CD14-positive monocyte (primary cell): ENCODE data around the gene XPR1. TPM values are rescaled to one million over a fixed set of nuclear protein-coding genes. Genes with fewer than 3 reads are reported as not detected.
A peak's percentile ranks its signal among the peaks of the same experiment; 100 is the strongest.

Experiments
- DNase-seq, 3 donors: peaks; one replicate each; pipeline ENCODE4 v3.0.0-alpha.2; 2011 to 2022
- H2AFZ ChIP-seq: 2 replicates; pipeline ENCODE4 v1.6.0; 2012; ENCODE audit warnings: mild to moderate bottlenecking, low read depth, low read length, inconsistent platforms; ENCODE audit not compliant: insufficient read depth, poor library complexity, severe bottlenecking
- H3K27ac ChIP-seq, 2 donors: 1 replicate in 1 of 2; 2 replicates in 1 of 2; pipeline ENCODE4 v1.5.1; 2012 to 2013; ENCODE audit warnings: low read length in 2 of 2, control low read depth in 1 of 2, inconsistent platforms in 1 of 2, low read depth in 1 of 2, mild to moderate bottlenecking in 1 of 2
- H3K27me3 ChIP-seq, 2 donors: one replicate each; pipeline versions ENCODE4 v1.6.0 to v1.6.1; 2011 to 2013; ENCODE audit warnings: low read length in 2 of 2; ENCODE audit not compliant: control insufficient read depth in 2 of 2, insufficient read depth in 2 of 2
- H3K36me3 ChIP-seq, 2 donors: replicated peaks in 1 of 2; 1 replicate in 1 of 2; 2 replicates in 1 of 2; pipeline versions ENCODE4 v1.5.1 to v1.6.1; 2012 to 2013; ENCODE audit warnings: low read length in 2 of 2, control low read depth in 1 of 2, inconsistent platforms in 1 of 2, mild to moderate bottlenecking in 1 of 2; ENCODE audit not compliant: insufficient read depth in 2 of 2, control insufficient read depth in 1 of 2
- H3K4me1 ChIP-seq, 2 donors: 1 replicate in 1 of 2; 2 replicates in 1 of 2; pipeline versions ENCODE4 v1.5.1 to v1.6.1; 2012 to 2013; ENCODE audit warnings: low read length in 2 of 2, control low read depth in 1 of 2, inconsistent platforms in 1 of 2, mild to moderate bottlenecking in 1 of 2, moderate library complexity in 1 of 2; ENCODE audit not compliant: insufficient read depth in 2 of 2, control insufficient read depth in 1 of 2
- H3K4me2 ChIP-seq: replicated peaks from 2 replicates; pipeline ENCODE3; 2012; ENCODE audit warnings: low read length, moderate library complexity, mild to moderate bottlenecking; ENCODE audit not compliant: poor library complexity, severe bottlenecking; ENCODE audit errors: extremely low read depth
- H3K4me3 ChIP-seq, 3 experiments: fragments of 200-600 bp in 1 of 3; sonication (generic) in 1 of 3; replicated peaks in 1 of 3; 1 replicate in 2 of 3; 2 replicates in 1 of 3; pipeline ENCODE4 v1.5.1; 2011 to 2013; ENCODE audit warnings: low read length in 3 of 3, mild to moderate bottlenecking in 3 of 3, control low read depth in 2 of 3, low read depth in 2 of 3, inconsistent platforms in 1 of 3, moderate library complexity in 1 of 3
- H3K79me2 ChIP-seq: 2 replicates; pipeline ENCODE4 v1.6.0; 2012; ENCODE audit warnings: mild to moderate bottlenecking, control low read depth, inconsistent platforms, low read length, moderate library complexity; ENCODE audit not compliant: insufficient read depth
- H3K9ac ChIP-seq: 2 replicates; pipeline ENCODE4 v1.6.0; 2017; ENCODE audit warnings: low read length, mild to moderate bottlenecking; ENCODE audit not compliant: insufficient read depth, poor library complexity, severe bottlenecking
- H3K9me3 ChIP-seq, 2 donors: replicated peaks in 1 of 2; 1 replicate in 1 of 2; 2 replicates in 1 of 2; pipeline versions ENCODE4 v1.5.1 to v1.6.1; 2012 to 2013; ENCODE audit warnings: low read length in 2 of 2, control low read depth in 1 of 2; ENCODE audit not compliant: control insufficient read depth in 1 of 2, insufficient read depth in 1 of 2
- H4K20me1 ChIP-seq: 2 replicates; pipeline ENCODE4 v1.6.0; 2012; ENCODE audit warnings: mild to moderate bottlenecking, low read length, control low read depth, moderate library complexity; ENCODE audit not compliant: insufficient read depth
- H3K27ac Mint-ChIP-seq, 7 donors: one replicate each; pipeline ENCODE4 v1.8.0; 2020; ENCODE audit warnings: mild to moderate bottlenecking in 7 of 7, mixed read lengths in 7 of 7, moderate library complexity in 6 of 7, inconsistent platforms in 2 of 7
- H3K27me3 Mint-ChIP-seq, 3 donors: one replicate each; pipeline ENCODE4 v1.8.0; 2021 to 2022; ENCODE audit warnings: low read depth in 3 of 3, mild to moderate bottlenecking in 3 of 3, mixed read lengths in 3 of 3, moderate library complexity in 3 of 3, inconsistent platforms in 1 of 3
- H3K36me3 Mint-ChIP-seq, 2 donors: one replicate each; pipeline ENCODE4 v1.8.0; 2020; ENCODE audit warnings: mixed read lengths in 2 of 2, inconsistent platforms in 1 of 2, mild to moderate bottlenecking in 1 of 2
- H3K4me1 Mint-ChIP-seq: one replicate; pipeline ENCODE4 v1.8.0; 2020; ENCODE audit warnings: mild to moderate bottlenecking, mixed read lengths
- H3K4me3 Mint-ChIP-seq, 2 donors: one replicate each; pipeline ENCODE4 v1.8.0; 2020; ENCODE audit warnings: mild to moderate bottlenecking in 2 of 2, mixed read lengths in 2 of 2, moderate library complexity in 1 of 2
- H3K9me3 Mint-ChIP-seq, 7 donors: one replicate each; pipeline ENCODE4 v1.8.0; 2020 to 2022; ENCODE audit warnings: mixed read lengths in 7 of 7, mild to moderate bottlenecking in 6 of 7, moderate library complexity in 6 of 7, inconsistent platforms in 2 of 7
- WGBS: methylation state at CpG from one replicate; pipeline ENCODE4 v1.1.5; 2013; ENCODE audit warnings: missing lambda C conversion rate; ENCODE audit not compliant: insufficient coverage; 5-methylcytosine and 5-hydroxymethylcytosine counted together
- intact Hi-C, 2 donors: fragments of 100-400 bp; cut with micrococcal nuclease; formaldehyde crosslinking; loops; one replicate each; pipeline versions ENCODE4 v1.15.0 to v1.15.1; 2023
- polyA plus RNA-seq, 3 donors: library from polyadenylated mRNA; depleted of rRNA in 1 of 3; unstranded in 2 of 3; stranded (reverse) in 1 of 3; fragments of 300-500 nt in 2 of 3; fragments of >200 nt in 1 of 3; fragmentation: Illumina TruSeq in 2 of 3; gene quantifications; 1 replicate in 2 of 3; 2 replicates in 1 of 3; pipeline ENCODE4 v1.2.3, GENCODE V29; 2012 to 2021
- TF ChIP-seq, protein P1 (sequence below): fragments of 200-600 bp; IDR thresholded peaks from one replicate; pipeline ENCODE4 v1.8.0; 2022; ENCODE audit warnings: antibody characterized with exemption, mild to moderate bottlenecking

Gene XPR1
- polyA plus RNA-seq, 3 donors = 4.7 to 12.5 (median 8.7) TPM

DNA sequence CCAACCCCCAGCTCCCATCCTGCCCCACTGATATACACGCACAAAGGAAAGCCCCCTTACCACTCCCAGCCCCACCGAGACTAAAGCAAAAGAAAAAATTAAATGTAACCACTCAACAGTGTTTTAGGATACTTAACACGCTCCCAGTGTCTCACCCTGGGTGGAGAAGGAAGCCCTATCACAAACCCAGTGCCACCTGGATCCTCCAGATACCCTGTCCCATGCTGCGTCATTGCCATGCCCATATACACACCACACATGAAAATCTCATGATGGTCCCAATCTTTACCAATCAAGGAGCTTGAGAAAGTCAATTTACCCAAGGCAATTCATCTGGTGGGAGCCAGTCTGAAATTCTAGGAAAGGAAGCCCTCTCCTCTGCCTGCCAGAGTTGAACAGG lies 292.1 kb downstream of the XPR1 start:
- Mint-ChIP-seq H3K27me3 (peaks cover 0 to 8% (median 5%) of the 10 kb centered on the region in 3 donors), H3K4me1 (peaks cover 10% of the 10 kb centered on the region), H3K36me3 (no peaks in the 10 kb centered on the region), H3K9me3 (peaks cover 0 to 3% (median 0%) of the 10 kb centered on the region in 7 donors), H3K4me3 (no peak overlapping the region), H3K27ac (peak overlapping the region in 2 of 7 donors; percentile 36 to 39)
- Histone ChIP-seq H3K4me1 (peaks cover 0 to 8% of the 10 kb centered on the region in 2 donors), H3K27ac (no peak overlapping the region), H3K36me3 (no peaks in the 10 kb centered on the region), H3K9ac (no peak overlapping the region), H3K79me2 (no peaks in the 10 kb centered on the region), H3K27me3 (no peaks in the 10 kb centered on the region), H4K20me1 (no peaks in the 10 kb centered on the region), H3K9me3 (no peaks in the 10 kb centered on the region), H3K4me3 (no peak overlapping the region), H2AFZ (no peak overlapping the region), H3K4me2 (no peak overlapping the region)
- TF ChIP-seq, protein P1, sequence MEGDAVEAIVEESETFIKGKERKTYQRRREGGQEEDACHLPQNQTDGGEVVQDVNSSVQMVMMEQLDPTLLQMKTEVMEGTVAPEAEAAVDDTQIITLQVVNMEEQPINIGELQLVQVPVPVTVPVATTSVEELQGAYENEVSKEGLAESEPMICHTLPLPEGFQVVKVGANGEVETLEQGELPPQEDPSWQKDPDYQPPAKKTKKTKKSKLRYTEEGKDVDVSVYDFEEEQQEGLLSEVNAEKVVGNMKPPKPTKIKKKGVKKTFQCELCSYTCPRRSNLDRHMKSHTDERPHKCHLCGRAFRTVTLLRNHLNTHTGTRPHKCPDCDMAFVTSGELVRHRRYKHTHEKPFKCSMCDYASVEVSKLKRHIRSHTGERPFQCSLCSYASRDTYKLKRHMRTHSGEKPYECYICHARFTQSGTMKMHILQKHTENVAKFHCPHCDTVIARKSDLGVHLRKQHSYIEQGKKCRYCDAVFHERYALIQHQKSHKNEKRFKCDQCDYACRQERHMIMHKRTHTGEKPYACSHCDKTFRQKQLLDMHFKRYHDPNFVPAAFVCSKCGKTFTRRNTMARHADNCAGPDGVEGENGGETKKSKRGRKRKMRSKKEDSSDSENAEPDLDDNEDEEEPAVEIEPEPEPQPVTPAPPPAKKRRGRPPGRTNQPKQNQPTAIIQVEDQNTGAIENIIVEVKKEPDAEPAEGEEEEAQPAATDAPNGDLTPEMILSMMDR = no peak
- DNase-seq = no peak
- intact Hi-C loops = no loop called here
- 33% methylated on average over 2 of the region's 4 CpGs for WGBS

DNA sequence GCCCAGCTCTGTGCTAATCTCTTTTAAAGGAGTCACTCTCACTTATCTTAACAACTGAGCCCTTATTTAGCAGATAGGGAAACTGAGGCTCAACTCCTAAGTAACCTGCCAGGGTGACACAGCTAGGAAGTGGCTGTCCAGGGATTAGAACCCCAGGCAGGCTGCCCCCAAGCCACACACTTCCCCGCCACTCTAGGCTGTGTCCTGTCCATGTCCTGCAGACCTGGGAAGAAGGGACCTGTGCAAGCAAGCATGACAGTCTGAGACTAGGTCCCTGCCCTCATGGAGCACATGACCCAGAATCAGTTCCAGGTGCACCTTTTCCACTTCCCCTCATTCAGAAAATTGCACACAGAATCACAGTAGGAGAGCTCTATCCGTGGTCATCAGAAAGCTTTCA lies 293.1 kb downstream of the XPR1 start:
- TF ChIP-seq, protein P1 = no peak
- H3K27ac ChIP-seq = no peak overlapping the region
- H3K4me1 ChIP-seq = peaks cover 0 to 8% of the 10 kb centered on the region in 2 donors
- H3K27me3 ChIP-seq = no peaks in the 10 kb centered on the region
- H4K20me1 ChIP-seq = no peaks in the 10 kb centered on the region
- Mint-ChIP-seq H3K27me3 (peaks cover 0 to 8% (median 5%) of the 10 kb centered on the region in 3 donors), H3K4me3 (no peak overlapping the region), H3K36me3 (no peaks in the 10 kb centered on the region), H3K9me3 (no peaks in the 10 kb centered on the region), H3K4me1 (peaks cover 10% of the 10 kb centered on the region), H3K27ac (no peak overlapping the region)
- no peaks in the 10 kb centered on the region for H3K9me3 ChIP-seq
- no peak overlapping the region for H3K4me2 ChIP-seq
- H3K36me3 ChIP-seq = no peaks in the 10 kb centered on the region
- H2AFZ ChIP-seq = no peak overlapping the region
- H3K9ac ChIP-seq = no peak overlapping the region
- DNase-seq = no peak
- no peaks in the 10 kb centered on the region for H3K79me2 ChIP-seq
- H3K4me3 ChIP-seq = no peak overlapping the region
- intact Hi-C loops = no loop called here
- WGBS = 79% methylated on average over 2 of the region's 2 CpGs
